HCT116 (cell line): ENCODE data around the gene DHDH. TPM values are rescaled to one million over a fixed set of nuclear protein-coding genes. Genes with fewer than 3 reads are reported as not detected.
A peak's percentile ranks its signal among the peaks of the same experiment; 100 is the strongest.

Experiments
- ATAC-seq: fragments of 200-7000 bp; cut with Tn5 transposase; 2 replicates; pipeline ENCODE4 v1.9.1; 2020; ENCODE audit warnings: mild to moderate bottlenecking, moderate library complexity
- BruUV-seq: library from RNA; stranded (reverse); fragments of 400-500 nt; replicated peaks from 2 replicates; lab custom pipeline; 2021; lab: Mats Ljungman, UMichigan
- CTCF ChIA-PET: fragments of 300-600 bp; sonication (Branson Sonifier 250); formaldehyde crosslinking; loops from one replicate; lab custom pipeline; 2021; ENCODE audit warnings: antibody characterized with exemption; lab: Charles Lee
- POLR2A ChIA-PET: fragments of 300-600, 350-600 bp; sonication (Branson Sonifier 250); formaldehyde crosslinking; loops from one replicate; lab custom pipeline; 2021; ENCODE audit warnings: antibody characterized with exemption; lab: Charles Lee
- RAD21 ChIA-PET, 2 experiments: fragments of 300-600 bp; sonication (Branson Sonifier 250); formaldehyde crosslinking; loops; one replicate each; lab custom pipeline; 2023; ENCODE audit warnings: low total read pairs in 2 of 2; ENCODE audit not compliant: uncharacterized antibody in 2 of 2, unreplicated experiment in 2 of 2, low non-redundant PET in 1 of 2; lab: Charles Lee
- DNase-seq: peaks from one replicate; pipeline ENCODE4 v3.0.0-alpha.2; 2010; ENCODE audit warnings: low read depth, low spot score
- H2AFZ ChIP-seq: fragments of 200-600 bp; shearing (Covaris generic), sonication (generic); 2 replicates; pipeline ENCODE4 v1.6.1; 2017; ENCODE audit warnings: low read depth, mixed run types, mixed read lengths, antibody characterized with exemption, low read length; ENCODE audit not compliant: poor library complexity, severe bottlenecking
- H3K27ac ChIP-seq: 2 replicates; pipeline ENCODE4 v1.5.1; 2012; ENCODE audit warnings: low read depth, low read length
- H3K27me3 ChIP-seq: fragments of 200-600 bp; sonication (generic); 2 replicates; pipeline ENCODE4 v1.6.1; 2016; ENCODE audit warnings: mixed run types, low read length, mixed read lengths; ENCODE audit not compliant: insufficient read depth
- H3K36me3 ChIP-seq, 2 experiments: fragments of 200-500 bp in 1 of 2; fragments of 200-600 bp in 1 of 2; sonication (Bioruptor generic) in 1 of 2; sonication (generic) in 1 of 2; 2 replicates each; pipeline versions ENCODE4 v1.5.1 to v1.6.1; 2014 to 2016; ENCODE audit warnings: low read length in 2 of 2, inconsistent platforms in 1 of 2, mixed read lengths in 1 of 2, mixed run types in 1 of 2; ENCODE audit not compliant: insufficient read depth in 2 of 2, control insufficient read depth in 1 of 2
- H3K4me1 ChIP-seq, 2 experiments: fragments of 200-600 bp in 1 of 2; sonication (generic) in 1 of 2; 2 replicates each; pipeline versions ENCODE4 v1.5.1 to v1.6.1; 2012 to 2017; ENCODE audit warnings: low read length in 2 of 2, inconsistent platforms in 1 of 2, mild to moderate bottlenecking in 1 of 2, mixed read lengths in 1 of 2, mixed run types in 1 of 2, moderate library complexity in 1 of 2; ENCODE audit not compliant: insufficient read depth in 2 of 2, control insufficient read depth in 1 of 2
- H3K4me2 ChIP-seq: fragments of 200-600 bp; sonication (generic); 2 replicates; pipeline ENCODE4 v1.6.1; 2017; ENCODE audit warnings: mixed run types, low read length, mixed read lengths
- H3K4me3 ChIP-seq, 2 experiments: fragments of 200-600 bp in 1 of 2; sonication (generic) in 1 of 2; replicated peaks in 1 of 2; 2 replicates each; pipeline ENCODE4 v1.5.1; 2011 to 2016; ENCODE audit warnings: low read length in 2 of 2, control low read depth in 1 of 2, low read depth in 1 of 2, mild to moderate bottlenecking in 1 of 2, mixed read lengths in 1 of 2, mixed run types in 1 of 2
- H3K79me2 ChIP-seq: fragments of 200-600 bp; sonication (generic); 2 replicates; pipeline ENCODE4 v1.6.1; 2017; ENCODE audit warnings: mild to moderate bottlenecking, mixed run types, low read length, moderate library complexity, mixed read lengths; ENCODE audit not compliant: insufficient read depth
- H3K9ac ChIP-seq: fragments of 200-600 bp; sonication (generic); 2 replicates; pipeline ENCODE4 v1.6.1; 2016; ENCODE audit warnings: low read length, mixed read lengths
- H3K9me2 ChIP-seq: fragments of 200-600 bp; sonication (generic), shearing (Covaris generic); 2 replicates; pipeline ENCODE4 v1.6.1; 2017; ENCODE audit warnings: mixed run types, mild to moderate bottlenecking, moderate library complexity; ENCODE audit not compliant: insufficient read depth
- H3K9me3 ChIP-seq, 2 experiments: fragments of 200-500 bp in 1 of 2; fragments of 200-600 bp in 1 of 2; sonication (Bioruptor generic) in 1 of 2; sonication (generic) in 1 of 2; 2 replicates each; pipeline ENCODE4 v1.6.1; 2014 to 2017; ENCODE audit warnings: low read length in 2 of 2, mixed read lengths in 2 of 2, inconsistent platforms in 1 of 2, low read depth in 1 of 2, mild to moderate bottlenecking in 1 of 2, mixed run types in 1 of 2, moderate library complexity in 1 of 2; ENCODE audit not compliant: control insufficient read depth in 1 of 2, insufficient read depth in 1 of 2
- H4K20me1 ChIP-seq: fragments of 200-600 bp; sonication (generic), shearing (Covaris generic); 2 replicates; pipeline ENCODE4 v1.6.1; 2017; ENCODE audit warnings: mixed run types, mild to moderate bottlenecking, moderate library complexity; ENCODE audit not compliant: insufficient read depth
- CEBPB ChIP-seq: IDR thresholded peaks from 2 replicates; pipeline ENCODE4 v1.6.1; 2012; ENCODE audit warnings: low read depth
- CTCF ChIP-seq, 3 experiments: fragments of 200-600 bp in 1 of 3; sonication (generic) in 1 of 3; IDR thresholded peaks in 2 of 3; conservative IDR thresholded peaks in 1 of 3; 2 replicates each; pipeline ENCODE4 v1.5.1; 2012 to 2017; ENCODE audit warnings: low read depth in 2 of 3, low read length in 2 of 3, antibody characterized with exemption in 1 of 3, borderline replicate concordance in 1 of 3, control low read depth in 1 of 3, mild to moderate bottlenecking in 1 of 3, mixed read lengths in 1 of 3, mixed run types in 1 of 3, moderate library complexity in 1 of 3; ENCODE audit not compliant: insufficient read depth in 1 of 3
- ELF1 ChIP-seq: IDR thresholded peaks from 2 replicates; pipeline ENCODE4 v1.6.1; 2012; ENCODE audit warnings: low read depth, borderline replicate concordance
- MAX ChIP-seq: IDR thresholded peaks from 2 replicates; pipeline ENCODE4 v1.6.1; 2012
- POLR2AphosphoS5 ChIP-seq: IDR thresholded peaks from 2 replicates; pipeline ENCODE4 v1.6.1; 2011; ENCODE audit warnings: mild to moderate bottlenecking, low read depth, low read length, moderate library complexity
- REST ChIP-seq: IDR thresholded peaks from 2 replicates; pipeline ENCODE4 v1.6.1; 2012; ENCODE audit warnings: low read depth
- SIN3A ChIP-seq: IDR thresholded peaks from 2 replicates; pipeline ENCODE4 v1.6.1; 2012; ENCODE audit warnings: low read depth
- SP1 ChIP-seq: IDR thresholded peaks from 2 replicates; pipeline ENCODE4 v1.6.1; 2012; ENCODE audit warnings: low read depth
- SRF ChIP-seq: IDR thresholded peaks from 2 replicates; pipeline ENCODE4 v1.6.1; 2012; ENCODE audit warnings: low read depth
- intact Hi-C: fragments of 100-400 bp; cut with micrococcal nuclease; formaldehyde crosslinking; loops from 2 replicates; pipeline ENCODE4 v1.10.0; 2022
- total RNA-seq: library from RNA; stranded (reverse); gene quantifications from one replicate; pipeline ENCODE4 v1.2.1, GENCODE V29; 2021; ENCODE audit not compliant: unreplicated experiment
- TF ChIP-seq, protein P1 (sequence below): IDR thresholded peaks from 2 replicates; pipeline ENCODE4 v1.6.1; 2011; ENCODE audit warnings: mild to moderate bottlenecking, low read length, moderate library complexity; ENCODE audit not compliant: insufficient replicate concordance; ENCODE audit errors: extremely low read depth

The DHDH gene
- total RNA-seq, 1 experiment from 2014 or later: 8.6 TPM

GRCh38 chr19:48918071-48918470, 15.4 kb upstream of the DHDH start:
- intact Hi-C loops: no loop called here
- Histone ChIP-seq H4K20me1 (no peaks in the 10 kb centered on the region), H3K4me2 (no peak overlapping the region), H3K27me3 (no peaks in the 10 kb centered on the region), H3K79me2 (no peaks in the 10 kb centered on the region), H3K4me3 (no peak overlapping the region), H3K36me3 (peaks cover 2 to 9% of the 10 kb centered on the region in 2 experiments; a peak in 3 of 4 replicates), H3K9me3 (no peaks in the 10 kb centered on the region), H3K9ac (no peak overlapping the region), H3K9me2 (no peaks in the 10 kb centered on the region), H3K4me1 (no peaks in the 10 kb centered on the region), H2AFZ (no peak overlapping the region), H3K27ac (no peak overlapping the region)
- DNase-seq (no peak), ATAC-seq (no peak)
- CTCF ChIA-PET: interaction anchor here (1.2 kb wide), 1 partner anchor 53 kb away, joined by 3 read pairs; no protein-coding TSS in a partner anchor
- RAD21 ChIA-PET: no interaction called here
- TF ChIP-seq SRF: no peak
- no peak for TF ChIP-seq SP1
- TF ChIP-seq CEBPB: no peak
- POLR2A ChIA-PET: interaction anchor here (1.1 to 1.6 kb wide), 3 partner anchors 37 to 49 kb away, joined by 3 to 4 read pairs (median 3); partner anchors contain the start of genes BAX and PPP1R15A
- BruUV-seq: no TSS peak

DNA sequence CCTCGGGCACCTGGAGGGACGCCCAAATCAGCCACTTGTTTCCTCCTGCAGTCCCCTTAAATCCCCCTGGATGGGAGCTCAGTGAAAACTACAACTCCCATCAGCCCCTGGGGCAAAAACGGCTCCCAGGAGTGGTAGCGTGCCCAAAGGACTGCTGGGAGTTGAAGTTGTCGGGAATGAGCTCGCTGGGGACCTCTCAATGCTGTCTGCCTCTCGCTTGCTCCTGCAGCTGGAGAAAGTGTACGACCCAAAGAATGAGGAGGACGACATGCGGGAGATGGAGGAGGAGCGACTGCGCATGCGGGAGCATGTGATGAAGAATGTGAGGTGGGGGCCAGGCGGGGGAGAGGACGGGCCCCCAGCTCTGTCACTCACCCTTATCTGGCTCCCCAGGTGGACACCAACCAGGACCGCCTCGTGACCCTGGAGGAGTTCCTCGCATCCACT, 14.7 kb upstream of the DHDH start:
- H4K20me1 ChIP-seq: no peaks in the 10 kb centered on the region
- no peaks in the 10 kb centered on the region for H3K4me1 ChIP-seq
- no peak overlapping the region for H3K9ac ChIP-seq
- H3K4me3 ChIP-seq: no peak overlapping the region
- peaks cover 2 to 3% of the 10 kb centered on the region in 2 experiments; a peak in 1 of 4 replicates for H3K36me3 ChIP-seq
- H2AFZ ChIP-seq: no peak overlapping the region
- no TSS peak for BruUV-seq
- no peaks in the 10 kb centered on the region for H3K79me2 ChIP-seq
- DNase-seq (no peak), ATAC-seq (peak; percentile 93)
- POLR2A ChIA-PET: interaction anchor here (1.0 to 1.6 kb wide), 4 partner anchors 14 to 49 kb away, joined by 3 to 4 read pairs (median 3); partner anchors contain the start of genes BAX, DHDH and PPP1R15A
- CTCF ChIA-PET: interaction anchor here (0.7 to 1.2 kb wide), 3 partner anchors 19 to 123 kb away, joined by 3 read pairs; partner anchors contain the start of gene NUCB1
- no peak overlapping the region for H3K27ac ChIP-seq
- H3K27me3 ChIP-seq: no peaks in the 10 kb centered on the region
- no peaks in the 10 kb centered on the region for H3K9me2 ChIP-seq
- H3K9me3 ChIP-seq: no peaks in the 10 kb centered on the region
- no peak overlapping the region for H3K4me2 ChIP-seq
- intact Hi-C loops: no loop called here
- RAD21 ChIA-PET: interaction anchor here in 1 of 2 experiments (0.5 kb wide), 1 partner anchor 49 kb away, joined by 3 read pairs; no protein-coding TSS in a partner anchor
- TF ChIP-seq SIN3A (no peak), POLR2AphosphoS5 (no peak), ELF1 (no peak), CEBPB (no peak), CTCF (IDR thresholded peaks at IDR 0.05 in 2 of 3, conservative IDR thresholded peaks at IDR 0.05 in 1 of 3; ENCODE audit: borderline replicate concordance in 1 of 3, insufficient read depth in 1 of 3, low read depth in 2 of 3, low read length in 2 of 3) (no peak), SP1 (no peak), SRF (no peak), REST (no peak), MAX (no peak)
- TF ChIP-seq, protein P1, sequence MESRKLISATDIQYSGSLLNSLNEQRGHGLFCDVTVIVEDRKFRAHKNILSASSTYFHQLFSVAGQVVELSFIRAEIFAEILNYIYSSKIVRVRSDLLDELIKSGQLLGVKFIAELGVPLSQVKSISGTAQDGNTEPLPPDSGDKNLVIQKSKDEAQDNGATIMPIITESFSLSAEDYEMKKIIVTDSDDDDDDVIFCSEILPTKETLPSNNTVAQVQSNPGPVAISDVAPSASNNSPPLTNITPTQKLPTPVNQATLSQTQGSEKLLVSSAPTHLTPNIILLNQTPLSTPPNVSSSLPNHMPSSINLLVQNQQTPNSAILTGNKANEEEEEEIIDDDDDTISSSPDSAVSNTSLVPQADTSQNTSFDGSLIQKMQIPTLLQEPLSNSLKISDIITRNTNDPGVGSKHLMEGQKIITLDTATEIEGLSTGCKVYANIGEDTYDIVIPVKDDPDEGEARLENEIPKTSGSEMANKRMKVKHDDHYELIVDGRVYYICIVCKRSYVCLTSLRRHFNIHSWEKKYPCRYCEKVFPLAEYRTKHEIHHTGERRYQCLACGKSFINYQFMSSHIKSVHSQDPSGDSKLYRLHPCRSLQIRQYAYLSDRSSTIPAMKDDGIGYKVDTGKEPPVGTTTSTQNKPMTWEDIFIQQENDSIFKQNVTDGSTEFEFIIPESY: no peak
